Measurements from ENCODE around the gene CEP128. TPM values are rescaled to one million over a fixed set of nuclear protein-coding genes. Genes with fewer than 3 reads are reported as not detected.

CEP128 gene
- total RNA-seq, 1 donor from 2014 or later = 4.9 TPM

- no peak for DNase-seq (ENCODE audit: low read depth, low spot score)
Measured at GRCh38 chr14:80560800-80561657, 380.5 kb downstream of the CEP128 start.

- DNase-seq (ENCODE audit: low read depth, low spot score) = no peak
Measured at GRCh38 chr14:80554139-80554538, 387.4 kb downstream of the CEP128 start.

DNA sequence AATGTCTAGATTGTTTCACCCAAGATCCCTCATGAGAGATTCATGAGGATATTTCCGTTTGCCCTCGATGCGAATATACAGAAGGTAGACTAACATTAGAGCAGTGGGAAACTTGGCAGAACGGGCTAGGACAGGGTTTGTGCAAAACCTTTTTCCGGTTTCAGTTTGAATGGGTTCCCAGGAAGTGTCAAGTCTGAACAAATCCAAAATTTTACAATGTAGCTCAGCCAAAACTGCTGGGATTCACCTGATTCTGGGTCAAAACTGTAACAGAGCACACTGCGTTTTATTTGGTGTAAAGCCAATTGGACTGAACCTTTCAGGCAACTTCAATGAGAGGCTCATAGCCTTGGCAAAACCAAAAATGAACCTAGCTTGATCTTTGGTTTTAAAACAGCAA, 392.4 kb downstream of the CEP128 start:
- no peak for DNase-seq (ENCODE audit: low read depth, low spot score)

GRCh38 chr14:80545935-80546854, 395.3 kb downstream of the CEP128 start:
- DNase-seq (ENCODE audit: low read depth, low spot score) = peak; percentile 4

DNA sequence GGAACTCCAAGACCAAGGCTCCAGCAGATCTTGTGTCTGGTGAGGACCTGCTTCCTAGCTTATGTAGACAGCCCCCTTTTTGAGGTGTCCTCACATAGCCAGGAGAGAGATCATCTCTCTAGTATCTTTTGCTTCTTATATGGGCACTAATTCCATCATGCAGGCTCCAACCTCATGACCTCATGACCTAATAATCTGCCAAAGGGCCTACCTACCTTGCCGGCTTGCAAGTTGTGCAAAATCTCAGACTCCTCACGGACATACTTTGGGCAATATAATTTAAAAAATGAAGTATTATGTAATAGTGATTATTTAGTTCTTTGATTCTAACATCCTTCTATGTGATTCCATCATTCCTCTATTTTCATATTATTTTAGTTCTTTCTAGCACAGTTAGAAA, 397.2 kb downstream of the CEP128 start:
- no peak for DNase-seq (ENCODE audit: low read depth, low spot score)

DNA sequence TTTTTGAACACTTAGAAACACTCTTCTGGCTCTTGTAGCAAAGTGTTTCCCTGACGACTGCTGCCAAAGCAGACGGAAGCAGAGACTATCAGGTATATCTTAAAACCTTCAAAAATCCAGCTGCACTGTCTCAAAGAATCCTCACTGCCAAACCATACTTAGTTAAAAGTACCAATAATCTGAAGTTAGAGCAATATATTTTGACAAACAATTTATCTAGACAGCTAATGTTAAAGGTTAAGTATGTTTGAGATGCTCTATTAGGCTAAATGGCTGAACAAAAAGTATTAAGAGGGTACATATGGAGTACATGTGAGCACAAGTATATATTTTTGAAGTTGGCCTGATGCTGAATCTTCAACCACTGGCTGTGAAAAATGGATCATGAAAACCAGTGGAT, 398.3 kb downstream of the CEP128 start:
- no peak for DNase-seq (ENCODE audit: low read depth, low spot score)

DNA sequence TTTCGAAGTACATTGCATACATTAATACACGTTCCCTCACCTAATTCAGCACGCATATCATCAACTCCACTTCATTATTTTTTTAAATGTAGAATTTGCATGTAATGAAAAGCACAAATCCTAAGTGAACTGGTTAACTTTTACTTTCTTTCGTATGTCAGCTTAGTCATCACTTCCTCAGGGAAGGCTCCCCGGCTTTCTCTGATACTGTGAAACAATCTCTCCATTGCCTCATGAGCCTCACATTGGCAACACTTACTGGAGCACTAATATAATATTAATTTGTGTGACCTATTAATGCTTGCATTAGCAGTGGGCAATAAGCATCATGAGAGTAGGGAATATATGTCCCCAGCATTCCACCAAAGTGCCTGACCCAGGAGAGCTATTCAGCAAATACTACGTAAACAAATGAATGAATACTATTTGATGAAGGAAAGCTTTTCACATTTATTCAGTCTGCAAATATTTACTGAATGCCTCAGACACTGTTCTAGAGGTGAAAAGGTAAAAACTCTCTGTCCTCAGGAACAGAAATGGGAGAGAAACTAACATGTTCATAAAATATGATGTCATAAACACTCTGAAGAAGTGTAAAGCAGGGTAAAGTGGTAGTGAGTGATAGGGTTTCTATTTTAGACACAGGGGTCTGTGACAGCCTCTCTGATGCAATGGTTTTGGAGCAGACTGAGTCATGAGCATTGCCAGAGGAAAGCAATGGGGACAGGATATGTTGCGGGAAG, 402.7 kb downstream of the CEP128 start:
- no peak for DNase-seq (ENCODE audit: low read depth, low spot score)

GRCh38 chr14:80537626-80538025, 403.9 kb downstream of the CEP128 start:
- no peak for DNase-seq (ENCODE audit: low read depth, low spot score)

- DNase-seq (ENCODE audit: low read depth, low spot score) = no peak
Measured at GRCh38 chr14:80536456-80536855, 405.1 kb downstream of the CEP128 start.

- no peak for DNase-seq (ENCODE audit: low read depth, low spot score)
Measured at GRCh38 chr14:80535171-80535570, 406.4 kb downstream of the CEP128 start.

DNA sequence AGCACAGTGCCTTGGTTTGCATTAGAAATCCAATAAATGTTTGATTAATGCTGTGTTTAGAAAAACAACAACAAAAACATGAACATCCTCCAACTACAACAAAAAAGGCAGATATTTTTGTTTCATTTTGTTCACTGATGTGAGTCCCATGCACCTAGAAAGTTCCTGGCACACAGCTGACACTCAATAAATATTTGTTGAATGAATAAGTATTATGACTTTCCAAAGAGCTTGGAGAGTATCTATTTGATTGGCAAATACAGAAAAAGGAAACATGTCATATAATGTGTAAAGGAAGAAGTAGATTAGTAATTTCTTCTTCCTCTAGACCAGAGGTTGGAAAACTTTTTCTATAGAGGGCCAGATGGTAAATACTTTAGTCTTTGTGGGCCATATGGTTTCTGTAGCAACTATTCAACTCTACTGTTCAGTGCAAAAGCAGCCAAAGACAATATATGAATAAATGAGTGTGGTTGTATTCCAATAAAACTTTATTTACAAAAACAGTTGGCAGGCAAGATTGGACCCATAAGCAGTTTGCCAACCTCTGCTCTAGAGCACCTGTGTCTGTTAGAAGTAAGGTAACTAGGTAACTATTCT, 417.9 kb downstream of the CEP128 start:
- DNase-seq (ENCODE audit: low read depth, low spot score) = no peak

DNA sequence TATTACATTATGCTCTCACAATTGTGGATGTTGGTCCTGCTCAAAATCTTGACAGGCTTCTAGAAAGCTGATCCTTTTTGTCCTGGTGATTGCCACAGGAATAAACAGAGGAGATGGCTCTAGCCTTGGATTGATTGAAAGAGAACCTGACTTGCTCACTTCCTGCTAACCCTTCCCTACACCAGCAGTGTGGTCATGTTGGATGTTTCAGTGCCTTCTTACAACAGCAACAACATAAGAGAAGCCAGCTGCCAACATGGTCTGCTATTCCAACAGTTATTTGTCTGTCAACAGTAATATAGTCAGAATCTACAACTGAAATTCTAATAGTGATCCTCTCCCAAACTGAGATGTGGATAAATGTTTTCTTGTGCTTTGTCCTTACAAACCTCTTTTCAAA, 418.6 kb downstream of the CEP128 start:
- no peak for DNase-seq (ENCODE audit: low read depth, low spot score)

DNA sequence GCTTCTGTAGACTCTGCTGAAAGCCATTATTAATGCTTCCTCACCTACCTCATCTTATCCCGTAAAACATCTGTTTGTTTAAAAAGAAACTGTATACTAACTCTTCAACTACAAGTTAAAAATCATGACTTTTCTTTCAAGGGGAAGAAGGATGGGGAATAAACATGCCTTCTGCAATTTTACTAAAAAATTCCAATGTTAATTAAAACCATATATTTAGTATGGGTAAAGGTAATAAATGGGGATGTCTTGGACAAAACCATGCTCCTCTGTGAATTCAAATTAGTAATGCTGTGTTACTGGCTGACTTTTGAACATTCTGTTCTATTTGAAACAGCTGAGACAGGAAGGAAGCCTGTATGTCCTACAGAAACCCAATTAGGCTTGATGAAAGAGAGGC, 419.1 kb downstream of the CEP128 start:
- DNase-seq (ENCODE audit: low read depth, low spot score) = no peak

DNA sequence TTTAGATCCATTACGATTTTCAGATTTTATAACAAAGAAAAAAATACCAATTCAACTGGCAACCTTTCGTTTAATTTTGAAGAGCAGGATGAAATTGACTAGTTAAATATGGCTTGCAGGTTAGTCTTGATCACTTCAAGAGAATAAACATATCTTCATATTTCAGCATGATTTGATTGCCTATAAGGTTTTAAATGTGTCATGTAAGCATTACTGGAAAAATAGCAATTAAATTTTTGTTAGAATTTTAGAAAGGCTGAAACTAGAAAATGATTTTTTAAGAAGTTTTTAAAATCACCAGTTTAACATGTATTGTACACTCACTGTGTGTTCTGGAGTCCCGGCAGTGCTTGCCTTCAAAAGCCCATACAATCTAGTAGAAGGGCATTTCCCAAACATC, 420.1 kb downstream of the CEP128 start:
- DNase-seq (ENCODE audit: low read depth, low spot score) = no peak

GRCh38 chr14:80519002-80519401, 422.5 kb downstream of the CEP128 start:
- DNase-seq (ENCODE audit: low read depth, low spot score) = no peak

DNA sequence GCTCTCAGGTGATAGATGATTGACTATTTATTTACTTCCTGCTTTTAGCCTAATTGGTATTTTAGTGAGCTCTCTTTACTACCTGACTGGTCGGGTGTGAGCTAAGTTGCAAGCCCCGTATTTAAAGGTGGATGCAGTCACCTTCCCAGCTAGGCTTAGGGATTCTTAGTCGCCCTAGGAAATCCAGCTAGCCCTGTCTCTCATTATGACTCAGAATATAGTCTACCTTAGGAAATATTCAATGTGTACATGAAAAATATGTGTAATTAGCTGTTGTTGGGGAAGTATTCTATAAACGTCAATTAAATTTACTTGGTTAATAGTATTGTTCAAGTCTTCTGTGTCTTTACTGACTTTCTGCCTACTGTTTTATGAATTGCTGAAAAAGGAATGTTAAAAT, 423.4 kb downstream of the CEP128 start:
- DNase-seq (ENCODE audit: low read depth, low spot score) = no peak

DNA sequence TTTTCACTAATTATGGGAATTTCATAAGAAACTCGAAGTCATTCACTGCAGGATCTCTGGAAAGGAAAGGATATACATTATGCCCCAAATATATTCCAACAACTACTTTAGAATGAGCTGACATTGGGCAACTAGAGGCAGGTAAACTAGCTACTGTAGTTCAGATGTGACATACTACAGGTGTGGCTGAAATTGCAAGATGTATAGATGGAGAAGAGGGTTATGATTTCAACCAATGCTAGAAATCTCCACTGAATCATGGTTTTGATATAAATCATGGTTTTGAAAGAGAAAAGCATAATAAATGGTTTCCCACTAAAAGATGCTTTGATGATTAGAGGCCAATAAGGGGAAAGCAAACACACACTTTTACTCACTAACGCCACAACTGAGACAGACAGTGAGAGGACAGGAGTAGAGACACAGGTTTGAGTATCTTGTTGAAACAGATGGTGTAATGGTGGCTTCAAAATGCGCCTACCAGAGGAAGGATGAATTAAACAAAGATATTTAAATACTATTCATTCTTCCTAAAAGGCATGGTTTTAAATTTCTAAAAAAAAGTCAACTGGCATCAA, 434.2 kb downstream of the CEP128 start:
- no peak for DNase-seq (ENCODE audit: low read depth, low spot score)

GRCh38 chr14:80504781-80505180, 436.8 kb downstream of the CEP128 start:
- no peak for DNase-seq (ENCODE audit: low read depth, low spot score)

DNA sequence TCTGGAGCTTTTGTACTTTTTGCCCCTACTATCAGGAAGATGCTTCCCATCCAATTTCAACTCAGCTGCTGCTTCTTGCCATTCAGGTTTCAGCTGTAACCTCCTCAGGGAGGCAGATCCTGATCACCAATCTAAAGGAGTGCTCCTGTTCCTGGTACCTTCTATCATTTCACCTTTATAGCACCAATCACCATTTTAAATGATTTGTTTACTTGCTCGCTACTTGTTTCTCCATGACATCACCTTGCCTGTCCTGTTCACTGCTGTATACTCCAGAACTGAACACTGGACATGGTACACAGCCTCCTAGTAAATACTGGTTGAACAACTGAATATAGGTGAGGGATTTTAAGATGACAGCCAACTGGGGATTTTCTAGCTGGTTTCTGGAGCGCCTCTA, 443.0 kb downstream of the CEP128 start:
- DNase-seq (ENCODE audit: low read depth, low spot score) = no peak

GRCh38 chr14:80496090-80496489, 445.4 kb downstream of the CEP128 start:
- DNase-seq (ENCODE audit: low read depth, low spot score) = no peak

- DNase-seq (ENCODE audit: low read depth, low spot score) = no peak
Measured at GRCh38 chr14:80494769-80495168, 446.8 kb downstream of the CEP128 start.

Measured in pulmonary artery endothelial cell (primary cell).